K562 (cell line): ENCODE data around the gene NUCKS1. TPM values are rescaled to one million over a fixed set of nuclear protein-coding genes. Genes with fewer than 3 reads are reported as not detected.

Experiments
- CBFA2T3 ChIP-seq: fragments of 450-650 bp; IDR thresholded peaks from 2 replicates; pipeline ENCODE4 v1.6.1; 2017
- DDX20 ChIP-seq: fragments of 450-650 bp; IDR thresholded peaks from 2 replicates; pipeline ENCODE4 v1.6.1; 2016; ENCODE audit warnings: missing genetic modification characterization, low read depth, mild to moderate bottlenecking, missing compliant biosample characterization, moderate library complexity
- FOS ChIP-seq: IDR thresholded peaks from 3 replicates; pipeline ENCODE4 v1.6.1; 2011; ENCODE audit not compliant: insufficient read length; ENCODE audit errors: extremely low read depth
- GABPB1 ChIP-seq: sonication (generic); formaldehyde crosslinking; IDR thresholded peaks from 2 replicates; pipeline ENCODE4 v1.8.0; 2022; ENCODE audit warnings: mild to moderate bottlenecking, missing genetic modification reagents
- HNRNPUL1 ChIP-seq: fragments of 200-400 bp; formaldehyde crosslinking; IDR thresholded peaks from 2 replicates; pipeline ENCODE4 v1.6.1; 2017; ENCODE audit warnings: low read length
- LCOR ChIP-seq: sonication (generic); formaldehyde crosslinking; IDR thresholded peaks from 2 replicates; pipeline ENCODE4 v1.8.0; 2022; ENCODE audit warnings: mild to moderate bottlenecking, missing genetic modification reagents
- MAZ ChIP-seq, 2 experiments: fragments of 450-650 bp in 1 of 2; sonication (generic) in 1 of 2; formaldehyde crosslinking; IDR thresholded peaks in 1 of 2; conservative IDR thresholded peaks in 1 of 2; 2 replicates each; pipeline versions ENCODE4 v1.4.0 to v1.5.0; 2020; ENCODE audit warnings: mild to moderate bottlenecking in 1 of 2, missing genetic modification reagents in 1 of 2
- NCOA4 ChIP-seq: fragments of 450-650 bp; IDR thresholded peaks from 2 replicates; pipeline ENCODE4 v1.6.1; 2018; ENCODE audit warnings: mild to moderate bottlenecking; ENCODE audit not compliant: partially characterized antibody
- NFRKB ChIP-seq: fragments of 450-650 bp; IDR thresholded peaks from 2 replicates; pipeline ENCODE4 v1.6.1; 2016; ENCODE audit warnings: low read depth
- RFX1 ChIP-seq: fragments of 450-650 bp; IDR thresholded peaks from 2 replicates; pipeline ENCODE4 v1.6.1; 2016; ENCODE audit warnings: mild to moderate bottlenecking, moderate library complexity
- SIN3A ChIP-seq, 2 experiments: fragments of 150-350 bp in 1 of 2; IDR thresholded peaks; 2 replicates each; pipeline ENCODE4 v1.6.1; 2011 to 2016; ENCODE audit warnings: borderline replicate concordance in 2 of 2, low read depth in 2 of 2, low read length in 2 of 2, mild to moderate bottlenecking in 2 of 2, moderate library complexity in 2 of 2; ENCODE audit not compliant: control insufficient read depth in 1 of 2
- SP1 ChIP-seq: sonication (generic); formaldehyde crosslinking; IDR thresholded peaks from 2 replicates; pipeline ENCODE4 v1.8.1; 2022; ENCODE audit warnings: mild to moderate bottlenecking, missing genetic modification reagents
- ZEB2 ChIP-seq: fragments of 450-650 bp; IDR thresholded peaks from 2 replicates; pipeline ENCODE4 v1.6.1; 2016
- ZNF3 ChIP-seq: fragments of 250-450 bp; sonication (Bioruptor Pico); IDR thresholded peaks from 2 replicates; pipeline ENCODE4 v1.5.0; 2021; ENCODE audit warnings: mild to moderate bottlenecking, moderate library complexity
- ZNF444 ChIP-seq: fragments of 250-450 bp; sonication (Bioruptor Pico); IDR thresholded peaks from 2 replicates; pipeline ENCODE4 v1.4.0; 2020; ENCODE audit warnings: mild to moderate bottlenecking, moderate library complexity
- ZNF551 ChIP-seq: fragments of 250-450 bp; sonication (Bioruptor Pico); IDR thresholded peaks from 2 replicates; pipeline ENCODE4 v1.5.0; 2021; ENCODE audit warnings: mild to moderate bottlenecking, moderate library complexity
- ZNF766 ChIP-seq: fragments of 200-800 bp; sonication (Bioruptor generic); conservative IDR thresholded peaks from 2 replicates; pipeline ENCODE4 v1.6.1; 2016; ENCODE audit warnings: missing genetic modification characterization, missing compliant biosample characterization
- polyA plus RNA-seq, 8 experiments: library from polyadenylated mRNA; depleted of rRNA in 4 of 8; stranded (reverse) in 5 of 8; unstranded in 3 of 8; fragments of >200 nt; fragmentation: Nextera tagmentation in 2 of 8; fragmentation: Illumina TruSeq in 1 of 8; extraction: Ambion mirVana in 2 of 8; extraction: Trizol in 1 of 8; gene quantifications; 2 replicates each; pipeline versions ENCODE4 v1.2.1 to v1.2.3, GENCODE V29; 2011 to 2014; ENCODE audit warnings: inconsistent platforms in 1 of 8, missing spikeins in 1 of 8
- total RNA-seq, 7 experiments: library from RNA; depleted of rRNA in 6 of 7; stranded (reverse); fragments of >200 nt in 6 of 7; fragmentation: Illumina TruSeq in 2 of 7; extraction: Trizol in 2 of 7; gene quantifications; 2 replicates each; pipeline versions ENCODE4 v1.2.1 to v1.2.3, GENCODE V29; 2011 to 2021; ENCODE audit warnings: low replicate concordance in 1 of 7
- TF ChIP-seq, protein P1 (sequence below): fragments of 450-650 bp; formaldehyde crosslinking; conservative IDR thresholded peaks from 2 replicates; pipeline ENCODE4 v1.4.0; 2022; ENCODE audit warnings: mild to moderate bottlenecking, missing genetic modification characterization
- TF ChIP-seq, protein P2 (sequence below): fragments of 450-650 bp; IDR thresholded peaks from 2 replicates; pipeline ENCODE4 v1.7.0; 2016; ENCODE audit warnings: borderline replicate concordance
- TF ChIP-seq, protein P3 (sequence below): fragments of 250-450 bp; sonication (Bioruptor Pico); IDR thresholded peaks from 2 replicates; pipeline ENCODE4 v1.4.0; 2020; ENCODE audit warnings: mild to moderate bottlenecking, moderate library complexity, borderline replicate concordance
- TF ChIP-seq, protein P4 (sequence below): fragments of 250-450 bp; sonication (Bioruptor Pico); IDR thresholded peaks from 2 replicates; pipeline ENCODE4 v1.5.1; 2021; ENCODE audit warnings: mild to moderate bottlenecking

Gene NUCKS1
- total and polyA plus RNA-seq, 9 of the 15 experiments (the other 6 are each of a cell fraction or from before 2014, with no cell fraction given), result 66.7 to 244 (median 149) TPM

DNA sequence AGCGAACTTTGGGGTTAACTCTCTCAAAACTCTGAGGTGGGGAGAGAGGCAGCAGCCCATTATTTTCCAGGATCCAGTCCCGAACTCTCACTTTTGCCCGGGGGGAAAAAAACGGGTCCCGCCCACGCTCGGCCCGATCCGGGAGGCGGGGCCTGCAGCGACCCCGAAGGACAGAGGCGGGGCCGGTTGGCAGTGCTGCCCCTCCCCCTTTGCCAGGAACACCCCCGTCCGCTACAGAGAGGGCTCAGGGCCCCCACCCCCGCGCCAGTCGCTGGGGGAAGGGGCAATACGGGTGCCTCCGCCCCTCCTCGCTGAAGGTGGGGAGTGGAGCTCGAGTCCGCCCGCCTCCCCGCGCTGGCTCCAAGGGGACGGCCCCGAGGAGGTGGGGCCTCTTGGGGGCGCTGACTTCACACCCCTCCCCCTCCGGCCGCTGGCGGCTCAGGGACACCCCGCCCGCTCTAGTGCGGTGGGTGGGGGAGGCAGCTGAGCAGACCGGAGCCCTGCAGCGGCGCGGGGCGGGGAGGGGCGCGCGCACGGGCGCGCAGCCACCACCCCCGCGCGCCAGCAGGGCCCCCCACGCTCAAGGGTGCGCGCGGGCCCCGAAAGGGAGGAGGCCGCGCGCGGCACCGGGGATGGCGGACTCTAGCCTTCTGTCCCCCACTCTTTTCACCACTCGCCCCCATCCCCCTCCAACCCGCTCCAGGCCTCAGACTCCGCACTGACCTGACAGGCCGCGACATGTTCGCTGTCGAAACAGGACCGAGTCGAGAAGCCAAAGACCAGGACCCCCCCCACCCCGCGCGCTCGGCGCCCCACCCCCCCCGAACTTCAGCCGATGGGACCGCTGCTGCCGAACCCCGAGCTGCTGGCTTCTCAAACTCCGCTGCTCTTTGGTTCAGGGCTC, 496 bp downstream of the NUCKS1 start (continued):
- TF ChIP-seq, protein P1, sequence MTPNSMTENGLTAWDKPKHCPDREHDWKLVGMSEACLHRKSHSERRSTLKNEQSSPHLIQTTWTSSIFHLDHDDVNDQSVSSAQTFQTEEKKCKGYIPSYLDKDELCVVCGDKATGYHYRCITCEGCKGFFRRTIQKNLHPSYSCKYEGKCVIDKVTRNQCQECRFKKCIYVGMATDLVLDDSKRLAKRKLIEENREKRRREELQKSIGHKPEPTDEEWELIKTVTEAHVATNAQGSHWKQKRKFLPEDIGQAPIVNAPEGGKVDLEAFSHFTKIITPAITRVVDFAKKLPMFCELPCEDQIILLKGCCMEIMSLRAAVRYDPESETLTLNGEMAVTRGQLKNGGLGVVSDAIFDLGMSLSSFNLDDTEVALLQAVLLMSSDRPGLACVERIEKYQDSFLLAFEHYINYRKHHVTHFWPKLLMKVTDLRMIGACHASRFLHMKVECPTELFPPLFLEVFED, result peak; percentile 89
- TF ChIP-seq LCOR (CRISPR knock-in tag) (peak; percentile 84; the same call in 1 of the 2 replicates), SIN3A (IDR thresholded peaks at IDR 0.05; ENCODE audit: borderline replicate concordance in 2 of 2, control insufficient read depth in 1 of 2, low read depth in 2 of 2, low read length in 2 of 2) (peak; percentile 58 to 86; a peak in 2 of 4 replicates), SP1 (peak; percentile 94), NFRKB (no peak), CBFA2T3 (0 out of 2 replicates have a peak, but pooled peaks have one; percentile 8), ZEB2 (no peak), GABPB1 (CRISPR knock-in tag) (peak; percentile 82), ZNF766 (peak; percentile 78), ZNF444 (peak; percentile 18; the same call in 1 of the 2 replicates), ZNF551 (no peak), ZNF3 (CRISPR knock-in tag) (no peak), MAZ (CRISPR knock-in tag; conservative IDR thresholded peaks at IDR 0.05 in 1 of 2, IDR thresholded peaks at IDR 0.05 in 1 of 2) (peak; percentile 100), DDX20 (no peak), FOS (no peak), HNRNPUL1 (no peak), NCOA4 (no peak), RFX1 (peak; percentile 25; the same call in 1 of the 2 replicates)
- TF ChIP-seq, protein P2, sequence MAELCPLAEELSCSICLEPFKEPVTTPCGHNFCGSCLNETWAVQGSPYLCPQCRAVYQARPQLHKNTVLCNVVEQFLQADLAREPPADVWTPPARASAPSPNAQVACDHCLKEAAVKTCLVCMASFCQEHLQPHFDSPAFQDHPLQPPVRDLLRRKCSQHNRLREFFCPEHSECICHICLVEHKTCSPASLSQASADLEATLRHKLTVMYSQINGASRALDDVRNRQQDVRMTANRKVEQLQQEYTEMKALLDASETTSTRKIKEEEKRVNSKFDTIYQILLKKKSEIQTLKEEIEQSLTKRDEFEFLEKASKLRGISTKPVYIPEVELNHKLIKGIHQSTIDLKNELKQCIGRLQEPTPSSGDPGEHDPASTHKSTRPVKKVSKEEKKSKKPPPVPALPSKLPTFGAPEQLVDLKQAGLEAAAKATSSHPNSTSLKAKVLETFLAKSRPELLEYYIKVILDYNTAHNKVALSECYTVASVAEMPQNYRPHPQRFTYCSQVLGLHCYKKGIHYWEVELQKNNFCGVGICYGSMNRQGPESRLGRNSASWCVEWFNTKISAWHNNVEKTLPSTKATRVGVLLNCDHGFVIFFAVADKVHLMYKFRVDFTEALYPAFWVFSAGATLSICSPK, result no peak
- TF ChIP-seq, protein P3, sequence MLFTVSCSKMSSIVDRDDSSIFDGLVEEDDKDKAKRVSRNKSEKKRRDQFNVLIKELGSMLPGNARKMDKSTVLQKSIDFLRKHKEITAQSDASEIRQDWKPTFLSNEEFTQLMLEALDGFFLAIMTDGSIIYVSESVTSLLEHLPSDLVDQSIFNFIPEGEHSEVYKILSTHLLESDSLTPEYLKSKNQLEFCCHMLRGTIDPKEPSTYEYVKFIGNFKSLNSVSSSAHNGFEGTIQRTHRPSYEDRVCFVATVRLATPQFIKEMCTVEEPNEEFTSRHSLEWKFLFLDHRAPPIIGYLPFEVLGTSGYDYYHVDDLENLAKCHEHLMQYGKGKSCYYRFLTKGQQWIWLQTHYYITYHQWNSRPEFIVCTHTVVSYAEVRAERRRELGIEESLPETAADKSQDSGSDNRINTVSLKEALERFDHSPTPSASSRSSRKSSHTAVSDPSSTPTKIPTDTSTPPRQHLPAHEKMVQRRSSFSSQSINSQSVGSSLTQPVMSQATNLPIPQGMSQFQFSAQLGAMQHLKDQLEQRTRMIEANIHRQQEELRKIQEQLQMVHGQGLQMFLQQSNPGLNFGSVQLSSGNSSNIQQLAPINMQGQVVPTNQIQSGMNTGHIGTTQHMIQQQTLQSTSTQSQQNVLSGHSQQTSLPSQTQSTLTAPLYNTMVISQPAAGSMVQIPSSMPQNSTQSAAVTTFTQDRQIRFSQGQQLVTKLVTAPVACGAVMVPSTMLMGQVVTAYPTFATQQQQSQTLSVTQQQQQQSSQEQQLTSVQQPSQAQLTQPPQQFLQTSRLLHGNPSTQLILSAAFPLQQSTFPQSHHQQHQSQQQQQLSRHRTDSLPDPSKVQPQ (CRISPR knock-in tag), result peak; percentile 65; the same call in 1 of the 2 replicates
- TF ChIP-seq, protein P4, sequence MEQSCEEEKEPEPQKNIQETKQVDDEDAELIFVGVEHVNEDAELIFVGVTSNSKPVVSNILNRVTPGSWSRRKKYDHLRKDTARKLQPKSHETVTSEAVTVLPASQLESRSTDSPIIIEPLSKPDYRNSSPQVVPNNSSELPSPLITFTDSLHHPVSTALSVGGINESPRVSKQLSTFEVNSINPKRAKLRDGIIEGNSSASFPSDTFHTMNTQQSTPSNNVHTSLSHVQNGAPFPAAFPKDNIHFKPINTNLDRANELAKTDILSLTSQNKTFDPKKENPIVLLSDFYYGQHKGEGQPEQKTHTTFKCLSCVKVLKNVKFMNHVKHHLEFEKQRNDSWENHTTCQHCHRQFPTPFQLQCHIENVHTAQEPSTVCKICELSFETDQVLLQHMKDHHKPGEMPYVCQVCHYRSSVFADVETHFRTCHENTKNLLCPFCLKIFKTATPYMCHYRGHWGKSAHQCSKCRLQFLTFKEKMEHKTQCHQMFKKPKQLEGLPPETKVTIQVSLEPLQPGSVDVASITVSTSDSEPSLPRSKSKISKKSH (CRISPR knock-in tag), result no peak
